HFFc6 (cell line): ENCODE results near the gene PATJ. TPM values are rescaled to one million over a fixed set of nuclear protein-coding genes. Genes with fewer than 3 reads are reported as not detected.

Experiments
- DNase-seq: peaks from one replicate; pipeline ENCODE4 v3.0.0-alpha.2; 2018
- H3K27ac Mint-ChIP-seq: 2 replicates; pipeline ENCODE4 v1.8.0; 2020; ENCODE audit warnings: mild to moderate bottlenecking, mixed read lengths
- H3K27me3 Mint-ChIP-seq: 2 replicates; pipeline ENCODE4 v1.8.0; 2021; ENCODE audit warnings: mild to moderate bottlenecking, moderate library complexity, mixed read lengths; ENCODE audit not compliant: insufficient read depth
- H3K36me3 Mint-ChIP-seq: 2 replicates; pipeline ENCODE4 v1.8.0; 2021; ENCODE audit warnings: low read depth, mixed read lengths
- H3K4me1 Mint-ChIP-seq: 2 replicates; pipeline ENCODE4 v1.8.0; 2020; ENCODE audit warnings: low read depth, mixed read lengths
- H3K4me3 Mint-ChIP-seq: 2 replicates; pipeline ENCODE4 v1.8.0; 2020; ENCODE audit warnings: mild to moderate bottlenecking, moderate library complexity, mixed read lengths
- H3K9me3 Mint-ChIP-seq: 2 replicates; pipeline ENCODE4 v1.8.0; 2020; ENCODE audit warnings: mild to moderate bottlenecking, mixed read lengths
- CTCF ChIP-seq: fragments of 200-600 bp; sonication (generic); IDR thresholded peaks from 2 replicates; pipeline ENCODE4 v1.5.0; 2021; ENCODE audit warnings: antibody characterized with exemption, mild to moderate bottlenecking
- total RNA-seq, 6 experiments: library from RNA; stranded (reverse); fragmentation: NEBNext Ultra II Directional; extraction: Animal tissue kit (Norgen Biotek cat#: 25700); gene quantifications; 2 replicates in 1 of 6; 3 replicates in 5 of 6; pipeline ENCODE4 v1.2.3, GENCODE V29; 2021

The PATJ gene
- total RNA-seq, 6 experiments from 2014 or later: 4.7 to 8.0 (median 5.7) TPM

GRCh38 chr1:61732726-61733125 lies 9.6 kb upstream of the PATJ start:
- DNase-seq: no peak
- no peaks in the 10 kb centered on the region for H3K9me3 Mint-ChIP-seq
- no peaks in the 10 kb centered on the region; the same call in 1 of the 2 replicates for H3K4me1 Mint-ChIP-seq
- H3K4me3 Mint-ChIP-seq: no peak overlapping the region
- TF ChIP-seq CTCF: no peak
- no peaks in the 10 kb centered on the region for H3K27me3 Mint-ChIP-seq
- no peak overlapping the region for H3K27ac Mint-ChIP-seq
- H3K36me3 Mint-ChIP-seq: no peaks in the 10 kb centered on the region

GRCh38 chr1:61740751-61741700 lies 1.3 kb upstream of the PATJ start:
- peak overlapping the region; percentile 90 for H3K4me3 Mint-ChIP-seq
- H3K27me3 Mint-ChIP-seq: no peaks in the 10 kb centered on the region; the same call in 1 of the 2 replicates
- no peak overlapping the region for H3K27ac Mint-ChIP-seq
- H3K4me1 Mint-ChIP-seq: peaks cover 32% of the 10 kb centered on the region
- DNase-seq: no peak
- H3K9me3 Mint-ChIP-seq: no peaks in the 10 kb centered on the region
- no peaks in the 10 kb centered on the region for H3K36me3 Mint-ChIP-seq
- no peak for TF ChIP-seq CTCF

- Mint-ChIP-seq H3K4me3 (peak overlapping the region; percentile 81), H3K27me3 (no peaks in the 10 kb centered on the region; the same call in 1 of the 2 replicates), H3K4me1 (peaks cover 50% of the 10 kb centered on the region), H3K27ac (peak overlapping the region; percentile 79), H3K36me3 (no peaks in the 10 kb centered on the region), H3K9me3 (no peaks in the 10 kb centered on the region)
- no peak for TF ChIP-seq CTCF
- peak; percentile 56 for DNase-seq
Observed at GRCh38 chr1:61742620-61743430, 545 bp downstream of the PATJ start.

- TF ChIP-seq CTCF: no peak
- Mint-ChIP-seq H3K27me3 (no peaks in the 10 kb centered on the region; the same call in 1 of the 2 replicates), H3K27ac (peak overlapping the region; percentile 79), H3K4me1 (peaks cover 50% of the 10 kb centered on the region), H3K9me3 (no peaks in the 10 kb centered on the region), H3K36me3 (no peaks in the 10 kb centered on the region), H3K4me3 (peak overlapping the region; percentile 81)
- no peak for DNase-seq
Observed at GRCh38 chr1:61743431-61743705, 1.1 kb downstream of the PATJ start.

DNA sequence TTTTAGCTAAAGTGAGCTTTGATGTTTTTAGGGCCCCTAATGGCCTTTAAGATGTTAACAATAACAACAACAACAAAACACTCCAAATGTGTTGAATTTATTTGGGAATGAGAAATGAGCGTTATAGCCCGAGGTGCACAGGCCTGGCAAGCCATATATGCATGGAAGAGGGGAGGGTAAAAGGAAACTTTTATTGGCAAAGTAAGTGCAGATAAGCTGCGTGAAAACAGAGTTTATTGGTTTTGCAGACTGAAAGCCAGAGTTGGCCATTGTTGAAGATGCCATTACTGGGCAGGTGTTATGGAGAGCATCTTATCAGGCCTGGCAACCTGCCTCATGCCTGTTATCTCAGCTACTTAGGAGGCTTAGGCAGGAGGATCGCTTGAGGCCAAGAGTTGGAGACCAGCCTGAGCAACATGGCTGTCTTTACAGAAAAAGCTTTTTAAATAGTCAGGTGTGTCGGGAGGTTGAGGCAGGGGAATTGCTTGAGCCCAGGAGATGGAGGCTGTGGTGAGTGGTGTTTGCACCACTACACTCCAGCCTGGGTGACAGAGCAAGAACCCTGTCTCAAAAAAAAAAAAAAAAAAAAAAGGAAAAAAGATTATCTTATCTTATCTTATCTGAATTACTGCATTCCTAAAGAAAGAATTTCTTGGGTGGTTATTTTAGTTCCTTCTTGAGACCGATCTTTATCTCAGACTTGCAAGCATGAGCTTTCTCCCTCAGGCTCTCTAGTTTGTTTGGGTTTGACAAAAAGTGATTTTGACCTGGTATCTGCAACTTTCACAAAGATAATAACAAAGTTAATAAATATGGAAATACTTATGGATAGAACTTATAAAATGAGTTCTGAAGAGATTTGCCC lies 1.7 kb downstream of the PATJ start:
- no peaks in the 10 kb centered on the region for H3K36me3 Mint-ChIP-seq
- peaks cover 50% of the 10 kb centered on the region for H3K4me1 Mint-ChIP-seq
- no peaks in the 10 kb centered on the region; the same call in none of the 2 replicates for H3K27me3 Mint-ChIP-seq
- TF ChIP-seq CTCF: no peak
- H3K27ac Mint-ChIP-seq: peak overlapping the region; percentile 79
- no peaks in the 10 kb centered on the region for H3K9me3 Mint-ChIP-seq
- peak; percentile 10 for DNase-seq
- peak overlapping the region; percentile 81 for H3K4me3 Mint-ChIP-seq
